Kidney (tissue), 14 donors: Measurements from ENCODE around the gene LAMC1. TPM values are rescaled to one million over a fixed set of nuclear protein-coding genes. Genes with fewer than 3 reads are reported as not detected.

Experiments used
- DNase-seq, 5 donors: peaks; one replicate each; pipeline ENCODE4 v3.0.0-alpha.2; 2013 to 2020
- FAIRE-seq: peaks from 2 replicates; lab custom pipeline; 2012; peaks lifted over from hg19 to GRCh38; lab: Jason Lieb, UNC
- H3K27ac ChIP-seq, 2 donors: one replicate each; pipeline ENCODE4 v1.7.0; 2013; ENCODE audit warnings: low read depth in 2 of 2, low read length in 2 of 2, inconsistent platforms in 1 of 2
- H3K27me3 ChIP-seq: one replicate; pipeline ENCODE4 v1.7.1; 2013; ENCODE audit warnings: low read length, inconsistent platforms; ENCODE audit not compliant: control insufficient read depth, insufficient read depth
- H3K36me3 ChIP-seq, 3 donors: one replicate each; pipeline versions ENCODE4 v1.7.0 to v1.7.1; 2013; ENCODE audit warnings: low read length in 3 of 3, control low read depth in 1 of 3, inconsistent platforms in 1 of 3; ENCODE audit not compliant: insufficient read depth in 3 of 3, control insufficient read depth in 2 of 3
- H3K4me1 ChIP-seq, 3 donors: one replicate each; pipeline versions ENCODE4 v1.7.0 to v1.7.1; 2013; ENCODE audit warnings: low read length in 3 of 3, inconsistent platforms in 1 of 3, low read depth in 1 of 3; ENCODE audit not compliant: control insufficient read depth in 2 of 3, insufficient read depth in 2 of 3
- H3K4me3 ChIP-seq, 3 donors: one replicate each; pipeline versions ENCODE4 v1.7.0 to v1.8.1; 2013; ENCODE audit warnings: low read length in 3 of 3, control low read depth in 1 of 3, inconsistent platforms in 1 of 3
- H3K9ac ChIP-seq, 3 donors: one replicate each; pipeline versions ENCODE4 v1.7.0 to v1.7.1; 2013; ENCODE audit warnings: low read length in 3 of 3, control low read depth in 1 of 3, inconsistent platforms in 1 of 3
- H3K9me3 ChIP-seq, 3 donors: one replicate each; pipeline versions ENCODE4 v1.7.0 to v1.7.1; 2013; ENCODE audit warnings: low read length in 3 of 3, control low read depth in 1 of 3, inconsistent platforms in 1 of 3; ENCODE audit not compliant: control insufficient read depth in 2 of 3, insufficient read depth in 1 of 3
- intact Hi-C: fragments of 100-400 bp; cut with DNase I; formaldehyde crosslinking; loops from one replicate; pipeline ENCODE4 v1.11.1; 2022
- polyA plus RNA-seq: library from polyadenylated mRNA; stranded (reverse); fragments of 350-450 nt; fragmentation: Illumina TruSeq; extraction: RNeasy Lipid Tissue Mini Kit (QIAGEN cat#74804); gene quantifications from one replicate; pipeline ENCODE4 v1.2.3, GENCODE V29; 2014; ENCODE audit warnings: low read depth, low replicate concordance; ENCODE audit not compliant: insufficient read depth
- total RNA-seq: library from RNA; stranded (reverse); fragmentation: NEBNext Ultra II Directional; extraction: Animal tissue kit (Norgen Biotek cat#: 25700); gene quantifications from one replicate; pipeline ENCODE4 v1.2.1, GENCODE V29; 2021
- TF ChIP-seq, protein P1 (sequence below): IDR thresholded peaks from 3 replicates; pipeline ENCODE4 v1.5.1; 2012; ENCODE audit warnings: mild to moderate bottlenecking, moderate library complexity, borderline replicate concordance; ENCODE audit not compliant: insufficient read depth; ENCODE audit errors: extremely low read depth
- donor health status: control.
- donor health status: control.
- donor health status: control.
- donor health status: control.
- donor health status: control.
- donor health status: DM: yes; HTN: yes; CAD: no.
- donor health status: Normal renal cell carcinoma (clear cell type).

The LAMC1 gene
- total and polyA plus RNA-seq, 2 donors from 2014 or later = 21.1 to 140 TPM

DNA sequence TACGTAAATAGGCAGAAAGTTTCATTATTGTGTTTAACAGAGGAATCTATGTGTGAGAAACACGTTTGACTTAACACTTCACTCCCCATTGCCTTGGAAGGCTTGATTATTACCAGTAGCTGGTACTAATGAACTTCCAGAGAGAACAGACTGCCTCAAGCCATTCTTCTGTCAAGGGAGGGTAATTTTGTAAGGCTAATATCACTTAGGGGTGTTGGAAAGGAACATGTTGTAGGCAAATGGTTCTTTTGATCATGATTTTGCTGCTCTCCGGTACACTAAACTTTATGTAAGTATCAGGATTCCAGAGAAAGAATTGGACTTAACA, 1.8 kb downstream of the LAMC1 start:
- peaks cover 8 to 9% (median 9%) of the 10 kb centered on the region in 3 donors for H3K4me1 ChIP-seq
- no peak overlapping the region for H3K27ac ChIP-seq
- H3K4me3 ChIP-seq = peak overlapping the region; percentile 63 to 83 (median 82)
- DNase-seq (no peak), FAIRE-seq (no peak)
- intact Hi-C loops = no loop called here
- no peaks in the 10 kb centered on the region for H3K9me3 ChIP-seq
- H3K36me3 ChIP-seq = no peaks in the 10 kb centered on the region
- H3K9ac ChIP-seq = peak overlapping the region; percentile 48 to 82 (median 68)
- TF ChIP-seq, protein P1, sequence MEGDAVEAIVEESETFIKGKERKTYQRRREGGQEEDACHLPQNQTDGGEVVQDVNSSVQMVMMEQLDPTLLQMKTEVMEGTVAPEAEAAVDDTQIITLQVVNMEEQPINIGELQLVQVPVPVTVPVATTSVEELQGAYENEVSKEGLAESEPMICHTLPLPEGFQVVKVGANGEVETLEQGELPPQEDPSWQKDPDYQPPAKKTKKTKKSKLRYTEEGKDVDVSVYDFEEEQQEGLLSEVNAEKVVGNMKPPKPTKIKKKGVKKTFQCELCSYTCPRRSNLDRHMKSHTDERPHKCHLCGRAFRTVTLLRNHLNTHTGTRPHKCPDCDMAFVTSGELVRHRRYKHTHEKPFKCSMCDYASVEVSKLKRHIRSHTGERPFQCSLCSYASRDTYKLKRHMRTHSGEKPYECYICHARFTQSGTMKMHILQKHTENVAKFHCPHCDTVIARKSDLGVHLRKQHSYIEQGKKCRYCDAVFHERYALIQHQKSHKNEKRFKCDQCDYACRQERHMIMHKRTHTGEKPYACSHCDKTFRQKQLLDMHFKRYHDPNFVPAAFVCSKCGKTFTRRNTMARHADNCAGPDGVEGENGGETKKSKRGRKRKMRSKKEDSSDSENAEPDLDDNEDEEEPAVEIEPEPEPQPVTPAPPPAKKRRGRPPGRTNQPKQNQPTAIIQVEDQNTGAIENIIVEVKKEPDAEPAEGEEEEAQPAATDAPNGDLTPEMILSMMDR = no peak
- no peaks in the 10 kb centered on the region for H3K27me3 ChIP-seq

DNA sequence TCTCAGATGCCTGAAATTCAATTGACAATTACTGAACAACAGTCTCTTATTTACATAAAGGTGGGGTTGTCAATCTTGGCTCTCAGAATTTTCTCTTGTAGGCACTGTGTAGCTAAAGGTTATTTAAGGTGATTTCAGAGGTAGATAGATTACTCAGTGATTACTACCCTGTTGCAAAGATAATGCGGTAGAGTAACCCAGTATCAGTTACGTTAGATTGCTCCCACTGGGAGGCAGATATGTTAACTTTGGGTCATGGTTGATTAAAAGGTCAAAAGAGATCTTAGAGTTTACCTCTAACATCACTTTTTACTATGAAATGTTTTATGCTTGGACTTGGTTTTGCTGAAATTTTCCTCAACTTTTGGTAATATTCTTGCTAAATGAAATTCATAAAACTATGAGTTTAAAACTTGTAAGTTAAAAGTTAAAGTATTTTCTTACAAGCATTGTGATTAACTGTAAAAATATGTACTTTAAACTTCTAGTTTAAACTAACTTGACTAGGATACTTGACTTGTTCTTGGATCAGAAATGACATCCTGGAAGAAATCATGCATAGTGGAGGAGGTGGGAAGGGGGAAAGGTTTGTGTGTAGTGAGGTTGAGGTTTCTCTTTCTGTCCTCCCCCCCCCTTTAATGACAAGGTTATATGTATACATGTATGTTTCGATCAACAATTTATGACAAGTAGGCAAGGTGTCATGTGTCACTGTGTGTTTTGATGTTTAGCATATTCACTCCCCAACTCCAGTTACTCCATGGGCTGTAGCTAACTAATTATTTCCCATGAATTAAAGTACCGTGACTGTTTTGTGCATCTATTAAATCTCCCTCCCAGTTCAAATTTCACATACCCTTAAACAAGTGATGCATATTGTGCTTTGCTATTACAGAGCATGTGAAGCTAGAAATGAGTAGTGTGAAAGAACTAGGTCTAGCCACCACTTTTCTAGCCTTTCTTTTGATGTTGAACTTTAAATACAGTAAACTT, 2.9 kb downstream of the LAMC1 start:
- H3K4me3 ChIP-seq = peak overlapping the region in 2 of 3 donors; percentile 20 to 42
- no peaks in the 10 kb centered on the region for H3K36me3 ChIP-seq
- H3K27me3 ChIP-seq = no peaks in the 10 kb centered on the region
- TF ChIP-seq, protein P1 = no peak
- H3K9ac ChIP-seq = peak overlapping the region in 1 of 3 donors; percentile 4
- DNase-seq (peak in 3 of 5 donors; percentile 50 to 93 (median 90)), FAIRE-seq (no peak)
- intact Hi-C loops = no loop called here
- H3K9me3 ChIP-seq = no peaks in the 10 kb centered on the region
- H3K4me1 ChIP-seq = peaks cover 8 to 9% (median 9%) of the 10 kb centered on the region in 3 donors
- no peak overlapping the region for H3K27ac ChIP-seq

DNA sequence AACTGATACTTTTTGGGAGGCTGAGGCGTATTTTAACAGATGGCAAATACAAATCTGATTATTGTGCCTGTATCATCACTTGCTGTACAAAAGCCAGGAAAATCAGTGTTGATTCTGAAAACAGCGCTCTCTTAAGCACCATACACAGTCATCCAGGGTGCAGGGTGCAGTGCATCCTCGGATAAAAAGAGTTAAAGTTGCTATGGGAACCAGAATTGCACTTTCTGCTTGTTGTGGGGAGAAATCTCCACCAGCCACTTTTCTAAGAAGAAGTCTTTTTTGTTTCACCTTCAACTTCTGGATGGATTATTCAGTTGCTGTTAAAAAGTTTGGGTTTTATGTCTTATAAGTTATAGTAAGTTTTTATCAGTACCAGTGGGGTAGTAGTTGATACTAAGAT, 3.8 kb downstream of the LAMC1 start:
- H3K4me3 ChIP-seq = no peak overlapping the region
- no peaks in the 10 kb centered on the region for H3K27me3 ChIP-seq
- no peak overlapping the region for H3K27ac ChIP-seq
- TF ChIP-seq, protein P1 = no peak
- intact Hi-C loops = no loop called here
- peaks cover 5 to 8% (median 7%) of the 10 kb centered on the region in 3 donors for H3K4me1 ChIP-seq
- no peak for FAIRE-seq
- peak overlapping the region in 1 of 3 donors; percentile 4 for H3K9ac ChIP-seq
- no peaks in the 10 kb centered on the region for H3K9me3 ChIP-seq
- peak in 1 of 5 donors; percentile 22 for DNase-seq
- H3K36me3 ChIP-seq = no peaks in the 10 kb centered on the region
